SK-N-SH treated with all-trans-retinoic acid at 6 μM for 48 hours (cell line): ENCODE measurements around the gene ATOX1.
"Not testable (repeated sequence)": the region's sequence is repeated elsewhere in the genome, so short reads cannot be mapped to it uniquely, and the experiment has no call there.

ENCODE experiments used
- ATAC-seq: fragments of 200-7000 bp; cut with Tn5 transposase; 3 replicates; pipeline ENCODE4 v1.9.1; 2020; ENCODE audit warnings: mild to moderate bottlenecking, moderate library complexity
- ARNTL ChIP-seq: fragments of 450-650 bp; formaldehyde crosslinking; IDR thresholded peaks from 2 replicates; pipeline ENCODE4 v1.5.0; 2020; ENCODE audit warnings: low read depth, mild to moderate bottlenecking, moderate library complexity, borderline replicate concordance
- BACH2 ChIP-seq: fragments of 250-450 bp; sonication (Bioruptor Pico); IDR thresholded peaks from 2 replicates; pipeline ENCODE4 v1.9.0; 2021; ENCODE audit warnings: mild to moderate bottlenecking, borderline replicate concordance
- CREB5 ChIP-seq: fragments of 250-450 bp; sonication (Bioruptor Pico); IDR thresholded peaks from 2 replicates; pipeline ENCODE4 v1.5.1; 2020; ENCODE audit warnings: low read depth, mild to moderate bottlenecking, moderate library complexity
- CSDC2 ChIP-seq: fragments of 250-450 bp; sonication (Bioruptor Pico); IDR thresholded peaks from 2 replicates; pipeline ENCODE4 v1.5.0; 2020; ENCODE audit warnings: mild to moderate bottlenecking, moderate library complexity
- ESRRG ChIP-seq: fragments of 250-450 bp; sonication (Bioruptor Pico); IDR thresholded peaks from 2 replicates; pipeline ENCODE4 v1.6.1; 2021; ENCODE audit warnings: mild to moderate bottlenecking
- GLIS3 ChIP-seq: fragments of 250-450 bp; sonication (Bioruptor Pico); IDR thresholded peaks from 2 replicates; pipeline ENCODE4 v1.5.0; 2020; ENCODE audit warnings: mild to moderate bottlenecking, moderate library complexity
- ISL1 ChIP-seq: fragments of 250-450 bp; sonication (Bioruptor Pico); IDR thresholded peaks from 2 replicates; pipeline ENCODE4 v2.1.2; 2022; ENCODE audit warnings: mild to moderate bottlenecking, moderate library complexity
- OSR1 ChIP-seq: fragments of 250-450 bp; sonication (Bioruptor Pico); IDR thresholded peaks from 2 replicates; pipeline ENCODE4 v1.8.0; 2022; ENCODE audit warnings: moderate library complexity, mild to moderate bottlenecking, inconsistent platforms
- PATZ1 ChIP-seq: fragments of 250-450 bp; sonication (Bioruptor Pico); IDR thresholded peaks from 2 replicates; pipeline ENCODE4 v1.8.0; 2020; ENCODE audit warnings: mild to moderate bottlenecking, moderate library complexity, borderline replicate concordance
- PPARA ChIP-seq: fragments of 250-450 bp; sonication (Bioruptor Pico); IDR thresholded peaks from 2 replicates; pipeline ENCODE4 v1.5.0; 2020; ENCODE audit warnings: mild to moderate bottlenecking, borderline replicate concordance
- RARB ChIP-seq: fragments of 250-450 bp; sonication (Bioruptor Pico); IDR thresholded peaks from 2 replicates; pipeline ENCODE4 v1.8.0; 2021; ENCODE audit warnings: mild to moderate bottlenecking, moderate library complexity
- SNAI2 ChIP-seq: fragments of 250-450 bp; sonication (Bioruptor Pico); IDR thresholded peaks from 2 replicates; pipeline ENCODE4 v1.5.0; 2020; ENCODE audit warnings: mild to moderate bottlenecking, moderate library complexity
- TCF4 ChIP-seq: fragments of 250-450 bp; sonication (Bioruptor Pico); IDR thresholded peaks from 2 replicates; pipeline ENCODE4 v1.8.0; 2021; ENCODE audit warnings: mild to moderate bottlenecking, moderate library complexity, borderline replicate concordance
- TSHZ2 ChIP-seq: fragments of 250-450 bp; sonication (Bioruptor Pico); IDR thresholded peaks from 2 replicates; pipeline ENCODE4 v1.5.0; 2020; ENCODE audit warnings: mild to moderate bottlenecking, moderate library complexity
- ZC3H10 ChIP-seq: fragments of 250-450 bp; sonication (Bioruptor Pico); IDR thresholded peaks from 2 replicates; pipeline ENCODE4 v1.5.1; 2021; ENCODE audit warnings: mild to moderate bottlenecking, moderate library complexity
- ZFP3 ChIP-seq: fragments of 250-450 bp; sonication (Bioruptor Pico); IDR thresholded peaks from 2 replicates; pipeline ENCODE4 v1.5.0; 2020; ENCODE audit warnings: mild to moderate bottlenecking, moderate library complexity
- ZNF565 ChIP-seq: fragments of 450-650 bp; formaldehyde crosslinking; conservative IDR thresholded peaks from 2 replicates; pipeline ENCODE4 v1.5.0; 2020; ENCODE audit warnings: low read depth, mild to moderate bottlenecking, moderate library complexity
- ZNF70 ChIP-seq: fragments of 450-650 bp; formaldehyde crosslinking; IDR thresholded peaks from 2 replicates; pipeline ENCODE4 v1.5.0; 2020; ENCODE audit warnings: mild to moderate bottlenecking, moderate library complexity
- ZNF8 ChIP-seq: fragments of 450-650 bp; formaldehyde crosslinking; IDR thresholded peaks from 2 replicates; pipeline ENCODE4 v1.5.0; 2020; ENCODE audit warnings: mild to moderate bottlenecking, moderate library complexity

ATOX1 gene

GRCh38 chr5:151733358-151734063 is 24.9 kb downstream of the ATOX1 start:
- TF ChIP-seq ZFP3 (CRISPR knock-in tag) (no peak), GLIS3 (CRISPR knock-in tag) (no peak), ISL1 (CRISPR knock-in tag) (no peak), CSDC2 (CRISPR knock-in tag) (no peak), OSR1 (CRISPR knock-in tag) (no peak), PATZ1 (no peak), TCF4 (CRISPR knock-in tag) (no peak), ZNF70 (CRISPR knock-in tag) (no peak), PPARA (no peak), TSHZ2 (no peak), CREB5 (CRISPR knock-in tag) (no peak)
- ATAC-seq = peak; percentile 85

GRCh38 chr5:151730381-151730780 is 28.1 kb downstream of the ATOX1 start:
- ATAC-seq = no peak

GRCh38 chr5:151729597-151729996 is 28.8 kb downstream of the ATOX1 start:
- not testable (repeated sequence) for ATAC-seq

More at GRCh38 chr5:151730381-151730780, 28.1 kb downstream of the ATOX1 start:
- no peak for TF ChIP-seq PPARA
- TF ChIP-seq CREB5 (CRISPR knock-in tag) = no peak
- no peak for TF ChIP-seq CSDC2 (CRISPR knock-in tag)
- TF ChIP-seq ESRRG = no peak
- no peak for TF ChIP-seq RARB
- no peak for TF ChIP-seq ISL1 (CRISPR knock-in tag)
- TF ChIP-seq ZFP3 (CRISPR knock-in tag) = no peak
- no peak for TF ChIP-seq SNAI2 (CRISPR knock-in tag)
- TF ChIP-seq ZC3H10 (CRISPR knock-in tag) = no peak
- no peak for TF ChIP-seq TCF4 (CRISPR knock-in tag)
- TF ChIP-seq ZNF565 (CRISPR knock-in tag) = no peak
- TF ChIP-seq ZNF8 (CRISPR knock-in tag) = no peak
- TF ChIP-seq ARNTL (CRISPR knock-in tag) = no peak
- TF ChIP-seq PATZ1 = no peak

- ATAC-seq = no peak
- TF ChIP-seq RARB = no peak
- no peak for TF ChIP-seq ZNF70 (CRISPR knock-in tag)
- TF ChIP-seq TCF4 (CRISPR knock-in tag) = no peak
- no peak for TF ChIP-seq BACH2
- no peak for TF ChIP-seq PATZ1
- no peak for TF ChIP-seq GLIS3 (CRISPR knock-in tag)
- TF ChIP-seq ZNF8 (CRISPR knock-in tag) = no peak
Measured at GRCh38 chr5:151724360-151724759, 34.1 kb downstream of the ATOX1 start.
